HEK293 (cell line): ENCODE data around the gene TUT4.

Experiments
- CTCF ChIA-PET: fragments of 350-600 bp; formaldehyde crosslinking; extraction: SDS; loops from one replicate; lab custom pipeline; 2021; ENCODE audit warnings: antibody characterized with exemption; lab: Yijun Ruan, JAX
- POLR2A ChIA-PET: fragments of 300-600 bp; formaldehyde crosslinking; extraction: SDS; loops from one replicate; lab custom pipeline; 2020; ENCODE audit warnings: antibody characterized with exemption, inconsistent platforms; lab: Yijun Ruan, JAX
- H3K27ac ChIP-seq: fragments of 200-500 bp; sonication (Bioruptor generic); 2 replicates; pipeline ENCODE4 v1.5.1; 2014; ENCODE audit warnings: low read depth, low read length, control low read depth, inconsistent platforms; ENCODE audit errors: extremely low read depth
- H3K36me3 ChIP-seq, 2 experiments: fragments of 200-500 bp in 1 of 2; sonication (Bioruptor generic) in 1 of 2; 1 replicate in 1 of 2; 2 replicates in 1 of 2; pipeline ENCODE4 v1.5.1; 2014 to 2017; ENCODE audit warnings: inconsistent platforms in 2 of 2, low read length in 2 of 2; ENCODE audit not compliant: control insufficient read depth in 2 of 2, insufficient read depth in 1 of 2
- H3K4me1 ChIP-seq: fragments of 200-500 bp; sonication (Bioruptor generic); 2 replicates; pipeline ENCODE4 v1.5.1; 2014; ENCODE audit warnings: mild to moderate bottlenecking, low read length, inconsistent platforms; ENCODE audit not compliant: control insufficient read depth, insufficient read depth
- H3K4me3 ChIP-seq: 2 replicates; pipeline ENCODE4 v1.5.1; 2011; ENCODE audit warnings: low read depth, mild to moderate bottlenecking, control low read depth, low read length, moderate library complexity
- H3K9me3 ChIP-seq: fragments of 200-500 bp; sonication (Bioruptor generic); 2 replicates; pipeline ENCODE4 v1.5.1; 2014; ENCODE audit warnings: low read depth, low read length, inconsistent platforms; ENCODE audit not compliant: control insufficient read depth, insufficient read depth
- BCL11A ChIP-seq: fragments of 450-650 bp; formaldehyde crosslinking; IDR thresholded peaks from 2 replicates; pipeline ENCODE4 v1.5.1; 2016; ENCODE audit warnings: low read depth, missing biosample characterization, missing genetic modification characterization
- KLF1 ChIP-seq: fragments of 450-650 bp; formaldehyde crosslinking; IDR thresholded peaks from 2 replicates; pipeline ENCODE4 v1.5.1; 2016; ENCODE audit warnings: missing biosample characterization, missing genetic modification characterization
- KLF7 ChIP-seq: fragments of 450-650 bp; formaldehyde crosslinking; IDR thresholded peaks from 2 replicates; pipeline ENCODE4 v1.5.1; 2016; ENCODE audit warnings: missing biosample characterization, missing genetic modification characterization, borderline replicate concordance
- RBAK ChIP-seq: fragments of 450-650 bp; formaldehyde crosslinking; IDR thresholded peaks from 2 replicates; pipeline ENCODE4 v1.5.1; 2016; ENCODE audit warnings: missing biosample characterization, missing genetic modification characterization
- SCRT1 ChIP-seq: fragments of 450-650 bp; formaldehyde crosslinking; IDR thresholded peaks from 2 replicates; pipeline ENCODE4 v1.5.1; 2016; ENCODE audit warnings: missing biosample characterization, missing genetic modification characterization, borderline replicate concordance
- SCRT2 ChIP-seq: fragments of 450-650 bp; formaldehyde crosslinking; IDR thresholded peaks from 2 replicates; pipeline ENCODE4 v1.5.1; 2016; ENCODE audit warnings: missing biosample characterization, missing genetic modification characterization
- SETDB1 ChIP-seq: IDR thresholded peaks from one replicate; pipeline ENCODE4 v1.6.1; 2017; ENCODE audit warnings: mild to moderate bottlenecking, low read length, moderate library complexity, mixed read lengths; ENCODE audit not compliant: insufficient read length
- TRIM28 ChIP-seq: IDR thresholded peaks from 2 replicates; pipeline ENCODE4 v1.6.1; 2011; ENCODE audit warnings: low read length, control low read depth, borderline replicate concordance
- ZBTB8A ChIP-seq: fragments of 450-650 bp; formaldehyde crosslinking; IDR thresholded peaks from 2 replicates; pipeline ENCODE4 v1.5.1; 2016; ENCODE audit warnings: missing biosample characterization, missing genetic modification characterization
- ZNF2 ChIP-seq: fragments of 450-650 bp; formaldehyde crosslinking; IDR thresholded peaks from 2 replicates; pipeline ENCODE4 v1.5.1; 2016; ENCODE audit warnings: missing biosample characterization, missing genetic modification characterization
- ZNF416 ChIP-seq: fragments of 450-650 bp; formaldehyde crosslinking; IDR thresholded peaks from 2 replicates; pipeline ENCODE4 v1.5.1; 2016; ENCODE audit warnings: missing biosample characterization, missing genetic modification characterization
- ZNF510 ChIP-seq: fragments of 450-650 bp; formaldehyde crosslinking; IDR thresholded peaks from 2 replicates; pipeline ENCODE4 v1.5.1; 2018; ENCODE audit warnings: mild to moderate bottlenecking, missing genetic modification characterization, missing biosample characterization; ENCODE audit not compliant: insufficient replicate concordance
- ZNF629 ChIP-seq: fragments of 450-650 bp; formaldehyde crosslinking; IDR thresholded peaks from 2 replicates; pipeline ENCODE4 v1.5.1; 2017; ENCODE audit warnings: missing biosample characterization, missing genetic modification characterization
- ZNF654 ChIP-seq: fragments of 450-650 bp; formaldehyde crosslinking; IDR thresholded peaks from 2 replicates; pipeline ENCODE4 v1.5.1; 2016; ENCODE audit warnings: low read depth, missing biosample characterization, missing genetic modification characterization
- ZNF660 ChIP-seq: fragments of 450-650 bp; IDR thresholded peaks from 2 replicates; pipeline ENCODE4 v1.5.1; 2018; ENCODE audit warnings: missing biosample characterization, mild to moderate bottlenecking, missing genetic modification characterization
- ZNF776 ChIP-seq: fragments of 450-650 bp; formaldehyde crosslinking; IDR thresholded peaks from 2 replicates; pipeline ENCODE4 v1.5.0; 2017; ENCODE audit warnings: missing biosample characterization, missing genetic modification characterization, borderline replicate concordance
- ZNF792 ChIP-seq: fragments of 450-650 bp; formaldehyde crosslinking; IDR thresholded peaks from 2 replicates; pipeline ENCODE4 v1.5.1; 2016; ENCODE audit warnings: missing biosample characterization, missing genetic modification characterization
- TF ChIP-seq, protein P1 (sequence below): fragments of 450-650 bp; formaldehyde crosslinking; IDR thresholded peaks from 2 replicates; pipeline ENCODE4 v1.5.1; 2016; ENCODE audit warnings: missing biosample characterization, missing genetic modification characterization
- TF ChIP-seq, protein P2 (sequence below): IDR thresholded peaks from 2 replicates; pipeline ENCODE4 v1.6.1; 2011; ENCODE audit warnings: mild to moderate bottlenecking, low read depth, low read length, borderline replicate concordance
- TF ChIP-seq, protein P3 (sequence below): fragments of 450-650 bp; formaldehyde crosslinking; IDR thresholded peaks from 2 replicates; pipeline ENCODE4 v1.5.1; 2016; ENCODE audit warnings: missing biosample characterization, missing genetic modification characterization
- TF ChIP-seq, protein P4 (sequence below): fragments of 450-650 bp; IDR thresholded peaks from 2 replicates; pipeline ENCODE4 v1.5.1; 2018; ENCODE audit warnings: missing biosample characterization, mild to moderate bottlenecking, missing genetic modification characterization

Gene TUT4

DNA sequence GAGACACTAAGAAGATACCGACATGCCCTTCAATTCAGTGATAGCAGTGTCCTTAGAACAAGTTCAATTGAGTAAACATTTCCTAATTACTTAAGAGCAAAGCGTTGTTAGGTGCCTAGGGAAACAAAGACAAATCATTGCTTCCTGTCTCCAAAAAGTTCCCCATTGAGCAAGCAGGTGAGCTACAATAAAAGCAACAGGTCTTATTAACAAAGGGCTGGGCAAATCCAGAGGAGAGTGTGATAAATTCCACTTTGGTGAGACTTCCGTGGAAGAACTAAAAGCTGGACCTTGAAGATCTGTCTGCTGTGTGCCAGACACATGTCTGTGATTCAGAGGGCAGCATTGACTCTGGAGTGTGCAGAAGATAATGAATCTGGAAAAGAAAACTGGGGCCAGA lies 1.9 kb upstream of the TUT4 start:
- no peak overlapping the region for H3K4me3 ChIP-seq
- no peak overlapping the region for H3K27ac ChIP-seq
- TF ChIP-seq ZNF660 (tag by site-specific recombination) (no peak), SCRT1 (tag by site-specific recombination) (peak; percentile 65), ZNF416 (tag by site-specific recombination) (no peak), SETDB1 (no peak), ZNF2 (no peak), SCRT2 (tag by site-specific recombination) (peak; percentile 95), TRIM28 (0 out of 2 replicates have a peak, but pooled peaks have one; percentile 51), BCL11A (tag by site-specific recombination) (no peak)
- TF ChIP-seq, protein P1, sequence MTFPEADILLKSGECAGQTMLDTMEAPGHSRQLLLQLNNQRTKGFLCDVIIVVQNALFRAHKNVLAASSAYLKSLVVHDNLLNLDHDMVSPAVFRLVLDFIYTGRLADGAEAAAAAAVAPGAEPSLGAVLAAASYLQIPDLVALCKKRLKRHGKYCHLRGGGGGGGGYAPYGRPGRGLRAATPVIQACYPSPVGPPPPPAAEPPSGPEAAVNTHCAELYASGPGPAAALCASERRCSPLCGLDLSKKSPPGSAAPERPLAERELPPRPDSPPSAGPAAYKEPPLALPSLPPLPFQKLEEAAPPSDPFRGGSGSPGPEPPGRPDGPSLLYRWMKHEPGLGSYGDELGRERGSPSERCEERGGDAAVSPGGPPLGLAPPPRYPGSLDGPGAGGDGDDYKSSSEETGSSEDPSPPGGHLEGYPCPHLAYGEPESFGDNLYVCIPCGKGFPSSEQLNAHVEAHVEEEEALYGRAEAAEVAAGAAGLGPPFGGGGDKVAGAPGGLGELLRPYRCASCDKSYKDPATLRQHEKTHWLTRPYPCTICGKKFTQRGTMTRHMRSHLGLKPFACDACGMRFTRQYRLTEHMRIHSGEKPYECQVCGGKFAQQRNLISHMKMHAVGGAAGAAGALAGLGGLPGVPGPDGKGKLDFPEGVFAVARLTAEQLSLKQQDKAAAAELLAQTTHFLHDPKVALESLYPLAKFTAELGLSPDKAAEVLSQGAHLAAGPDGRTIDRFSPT, result no peak
- TF ChIP-seq, protein P2, sequence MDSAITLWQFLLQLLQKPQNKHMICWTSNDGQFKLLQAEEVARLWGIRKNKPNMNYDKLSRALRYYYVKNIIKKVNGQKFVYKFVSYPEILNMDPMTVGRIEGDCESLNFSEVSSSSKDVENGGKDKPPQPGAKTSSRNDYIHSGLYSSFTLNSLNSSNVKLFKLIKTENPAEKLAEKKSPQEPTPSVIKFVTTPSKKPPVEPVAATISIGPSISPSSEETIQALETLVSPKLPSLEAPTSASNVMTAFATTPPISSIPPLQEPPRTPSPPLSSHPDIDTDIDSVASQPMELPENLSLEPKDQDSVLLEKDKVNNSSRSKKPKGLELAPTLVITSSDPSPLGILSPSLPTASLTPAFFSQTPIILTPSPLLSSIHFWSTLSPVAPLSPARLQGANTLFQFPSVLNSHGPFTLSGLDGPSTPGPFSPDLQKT, result no peak
- ChIA-PET CTCF (no interaction called here), POLR2A (interaction anchor here (0.5 to 2.6 kb wide), 2 partner anchors 25 to 108 kb away, joined by 3 to 11 read pairs; no protein-coding TSS in a partner anchor)
- H3K9me3 ChIP-seq, result no peaks in the 10 kb centered on the region
- peaks cover 9% of the 10 kb centered on the region for H3K4me1 ChIP-seq
- no peaks in the 10 kb centered on the region for H3K36me3 ChIP-seq

DNA sequence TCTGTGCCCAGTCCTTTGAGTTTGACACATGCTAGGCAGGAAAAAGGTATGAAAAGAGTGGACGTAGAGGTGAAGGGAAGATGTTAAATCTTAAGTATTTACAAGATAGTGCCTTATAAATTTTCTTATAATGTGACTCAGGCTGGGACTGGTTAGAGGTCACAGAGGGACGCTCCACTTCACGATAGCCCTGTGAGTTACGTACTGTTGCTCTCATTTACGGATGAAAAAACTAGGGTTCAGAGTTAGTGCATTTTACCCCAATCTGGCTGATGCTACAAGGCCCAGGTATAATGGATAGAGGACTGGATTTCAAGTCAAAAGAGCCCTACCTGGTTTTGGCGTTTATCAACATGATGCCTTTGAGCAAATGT lies 1.4 kb upstream of the TUT4 start:
- no peak for TF ChIP-seq ZNF510 (tag by site-specific recombination)
- TF ChIP-seq RBAK (tag by site-specific recombination), result 0 out of 2 replicates have a peak, but pooled peaks have one; percentile 2
- Histone ChIP-seq H3K36me3 (no peaks in the 10 kb centered on the region), H3K27ac (no peak overlapping the region), H3K9me3 (no peaks in the 10 kb centered on the region), H3K4me3 (peak overlapping the region; percentile 68; the same call in 1 of the 2 replicates), H3K4me1 (peaks cover 13% of the 10 kb centered on the region)
- ChIA-PET CTCF (no interaction called here), POLR2A (interaction anchor here (2.0 to 2.6 kb wide), 2 partner anchors 109 to 150 kb away, joined by 11 to 22 read pairs; partner anchors contain the start of genes ORC1 and PRPF38A)

DNA sequence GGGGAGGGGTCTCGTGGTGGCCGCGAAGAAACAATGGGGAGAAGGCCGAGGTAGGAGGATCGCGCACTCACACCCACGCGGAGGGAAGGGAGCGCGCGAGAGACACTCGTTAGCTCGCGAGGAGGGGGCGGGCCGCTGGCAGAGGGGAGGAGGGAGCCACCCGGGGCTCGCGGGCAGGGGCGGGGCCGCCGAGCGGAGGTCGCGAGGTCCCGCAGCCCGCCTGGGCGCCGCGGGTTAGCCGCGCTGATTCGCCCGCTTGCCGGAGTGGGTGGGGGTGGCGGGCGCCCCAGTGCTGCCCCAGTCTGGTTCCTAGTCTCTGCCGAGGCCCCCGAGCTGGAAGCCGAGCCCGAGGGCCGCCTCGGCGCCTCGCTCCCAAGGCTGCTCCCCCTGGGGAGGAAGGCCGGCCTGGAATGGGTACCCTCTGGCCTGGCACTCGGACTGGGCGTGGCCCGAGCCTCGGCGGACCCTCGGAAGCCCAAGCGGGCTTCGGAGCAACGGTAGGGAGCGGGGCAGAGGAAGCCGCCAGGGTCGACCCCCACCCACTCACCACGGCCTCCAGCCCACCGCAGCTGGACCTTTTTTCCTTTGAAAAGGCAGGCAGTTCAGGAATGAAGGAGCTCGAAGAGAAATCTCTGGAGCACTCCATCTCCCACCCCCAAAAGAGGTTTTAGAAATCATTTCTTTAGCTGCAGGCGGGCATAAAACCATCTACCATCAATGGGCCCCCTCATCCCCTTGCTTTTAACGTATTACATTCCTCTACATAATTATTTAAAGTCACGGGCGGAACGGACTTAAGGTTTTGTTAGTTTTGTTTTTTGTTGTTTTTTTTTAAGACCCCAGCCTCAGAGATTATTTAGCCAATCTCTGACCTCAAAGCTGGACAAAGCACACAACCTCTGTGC lies 722 bp upstream of the TUT4 start:
- Histone ChIP-seq H3K27ac (peak overlapping the region; percentile 86), H3K4me3 (peak overlapping the region; percentile 68), H3K9me3 (no peaks in the 10 kb centered on the region), H3K4me1 (peaks cover 18% of the 10 kb centered on the region), H3K36me3 (no peaks in the 10 kb centered on the region)
- ChIA-PET CTCF (interaction anchor here (0.6 to 1.1 kb wide), 3 partner anchors 88 to 150 kb away, joined by 3 to 4 read pairs (median 3); no protein-coding TSS in a partner anchor), POLR2A (interaction anchor here (0.6 to 2.6 kb wide), 13 partner anchors 14 to 1284 kb away, joined by 3 to 22 read pairs (median 4); partner anchors contain the start of genes CC2D1B, ORC1, PRPF38A and SHISAL2A)
- TF ChIP-seq ZBTB8A (tag by site-specific recombination) (peak; percentile 81), ZNF792 (tag by site-specific recombination) (no peak), KLF1 (tag by site-specific recombination) (peak; percentile 63), KLF7 (tag by site-specific recombination) (peak; percentile 36; the same call in 1 of the 2 replicates), ZNF654 (tag by site-specific recombination) (no peak), ZNF776 (tag by site-specific recombination) (no peak), ZNF629 (tag by site-specific recombination) (no peak)
- TF ChIP-seq, protein P3, sequence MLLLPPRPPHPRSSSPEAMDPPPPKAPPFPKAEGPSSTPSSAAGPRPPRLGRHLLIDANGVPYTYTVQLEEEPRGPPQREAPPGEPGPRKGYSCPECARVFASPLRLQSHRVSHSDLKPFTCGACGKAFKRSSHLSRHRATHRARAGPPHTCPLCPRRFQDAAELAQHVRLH (tag by site-specific recombination), result no peak
- TF ChIP-seq, protein P4, sequence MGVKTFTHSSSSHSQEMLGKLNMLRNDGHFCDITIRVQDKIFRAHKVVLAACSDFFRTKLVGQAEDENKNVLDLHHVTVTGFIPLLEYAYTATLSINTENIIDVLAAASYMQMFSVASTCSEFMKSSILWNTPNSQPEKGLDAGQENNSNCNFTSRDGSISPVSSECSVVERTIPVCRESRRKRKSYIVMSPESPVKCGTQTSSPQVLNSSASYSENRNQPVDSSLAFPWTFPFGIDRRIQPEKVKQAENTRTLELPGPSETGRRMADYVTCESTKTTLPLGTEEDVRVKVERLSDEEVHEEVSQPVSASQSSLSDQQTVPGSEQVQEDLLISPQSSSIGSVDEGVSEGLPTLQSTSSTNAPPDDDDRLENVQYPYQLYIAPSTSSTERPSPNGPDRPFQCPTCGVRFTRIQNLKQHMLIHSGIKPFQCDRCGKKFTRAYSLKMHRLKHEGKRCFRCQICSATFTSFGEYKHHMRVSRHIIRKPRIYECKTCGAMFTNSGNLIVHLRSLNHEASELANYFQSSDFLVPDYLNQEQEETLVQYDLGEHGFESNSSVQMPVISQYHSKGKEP, result 0 out of 2 replicates have a peak, but pooled peaks have one; percentile 12
- TF ChIP-seq, protein P1, result peak; percentile 85; the same call in 1 of the 2 replicates
